HepG2 (cell line): ENCODE data around the gene ZBTB46. TPM values are rescaled to one million over a fixed set of nuclear protein-coding genes. Genes with fewer than 3 reads are reported as not detected.
A peak's percentile ranks its signal among the peaks of the same experiment; 100 is the strongest.

Source experiments
- GPN1 ChIP-seq: sonication (generic); formaldehyde crosslinking; IDR thresholded peaks from 2 replicates; pipeline ENCODE4 v1.5.1; 2020; ENCODE audit warnings: missing genetic modification reagents, borderline replicate concordance
- KLF11 ChIP-seq: IDR thresholded peaks from 2 replicates; pipeline ENCODE4 v1.6.1; 2016; ENCODE audit warnings: missing compliant biosample characterization
- KLF12 ChIP-seq: sonication (generic); formaldehyde crosslinking; IDR thresholded peaks from 2 replicates; pipeline ENCODE4 v1.4.0; 2020; ENCODE audit warnings: missing genetic modification reagents, borderline replicate concordance
- KLF13 ChIP-seq: sonication (generic); formaldehyde crosslinking; IDR thresholded peaks from 2 replicates; pipeline ENCODE4 v1.4.0; 2020; ENCODE audit warnings: mild to moderate bottlenecking, missing genetic modification reagents
- NR2F2 ChIP-seq: IDR thresholded peaks from 2 replicates; pipeline ENCODE4 v1.6.1; 2012; ENCODE audit warnings: low read depth, inconsistent platforms, borderline replicate concordance
- PHF8 ChIP-seq: sonication (generic); formaldehyde crosslinking; IDR thresholded peaks from 2 replicates; pipeline ENCODE4 v1.5.0; 2020; ENCODE audit warnings: missing genetic modification reagents
- PPARG ChIP-seq: conservative IDR thresholded peaks from 2 replicates; pipeline ENCODE4 v1.6.1; 2016; ENCODE audit warnings: missing biosample characterization, missing genetic modification reagents
- REXO4 ChIP-seq: sonication (generic); formaldehyde crosslinking; IDR thresholded peaks from 2 replicates; pipeline ENCODE4 v1.8.0; 2022; ENCODE audit warnings: missing genetic modification reagents, mild to moderate bottlenecking, borderline replicate concordance
- SMARCC2 ChIP-seq: fragments of 450-650 bp; IDR thresholded peaks from 2 replicates; pipeline ENCODE4 v1.6.1; 2017; ENCODE audit warnings: antibody characterized with exemption, mild to moderate bottlenecking
- SMARCE1 ChIP-seq: fragments of 450-650 bp; IDR thresholded peaks from 2 replicates; pipeline ENCODE4 v1.6.1; 2017; ENCODE audit warnings: borderline replicate concordance
- TCF12 ChIP-seq, 2 experiments: fragments of 450-650 bp in 1 of 2; sonication (generic) in 1 of 2; formaldehyde crosslinking in 1 of 2; IDR thresholded peaks; 2 replicates each; pipeline versions ENCODE4 v1.6.1 to v1.8.0; 2017 to 2022; ENCODE audit warnings: antibody characterized with exemption in 1 of 2, mild to moderate bottlenecking in 1 of 2, missing genetic modification reagents in 1 of 2, moderate library complexity in 1 of 2
- TSC22D2 ChIP-seq: sonication (generic); formaldehyde crosslinking; IDR thresholded peaks from 2 replicates; pipeline ENCODE4 v1.5.1; 2020; ENCODE audit warnings: missing genetic modification reagents, mild to moderate bottlenecking, borderline replicate concordance
- YEATS4 ChIP-seq: sonication (generic); formaldehyde crosslinking; IDR thresholded peaks from 2 replicates; pipeline ENCODE4 v1.4.0; 2020; ENCODE audit warnings: missing genetic modification reagents, borderline replicate concordance
- ZBTB21 ChIP-seq: sonication (generic); formaldehyde crosslinking; IDR thresholded peaks from 2 replicates; pipeline ENCODE4 v1.4.0; 2020; ENCODE audit warnings: missing genetic modification reagents
- ZNF12 ChIP-seq: sonication (generic); formaldehyde crosslinking; IDR thresholded peaks from 2 replicates; pipeline ENCODE4 v1.5.0; 2020; ENCODE audit warnings: missing genetic modification reagents
- ZNF282 ChIP-seq: fragments of 450-650 bp; IDR thresholded peaks from 2 replicates; pipeline ENCODE4 v1.6.1; 2018; ENCODE audit not compliant: partially characterized antibody
- ZNF660 ChIP-seq: sonication (generic); formaldehyde crosslinking; IDR thresholded peaks from 2 replicates; pipeline ENCODE4 v1.5.1; 2020; ENCODE audit warnings: mild to moderate bottlenecking, low read depth, missing genetic modification reagents, borderline replicate concordance
- polyA plus RNA-seq, 8 experiments: library from polyadenylated mRNA; depleted of rRNA in 3 of 8; stranded (reverse) in 7 of 8; unstranded in 1 of 8; fragments of >200 nt; fragmentation: Illumina TruSeq in 4 of 8; extraction: Trizol in 4 of 8; gene quantifications; 2 replicates each; pipeline versions ENCODE4 v1.2.1 to v1.2.3, GENCODE V29; 2011 to 2016; ENCODE audit warnings: low read depth in 4 of 8, missing spikeins in 1 of 8, mixed read lengths in 1 of 8; ENCODE audit not compliant: insufficient read depth in 1 of 8
- total RNA-seq, 5 experiments: library from RNA; depleted of rRNA; stranded (reverse); fragments of >200 nt; fragmentation: Illumina TruSeq; extraction: Trizol; gene quantifications; 2 replicates each; pipeline ENCODE4 v1.2.3, GENCODE V29; 2016; ENCODE audit warnings: low read depth in 1 of 5
- TF ChIP-seq, protein P1 (sequence below): sonication (generic); formaldehyde crosslinking; IDR thresholded peaks from 2 replicates; pipeline ENCODE4 v1.8.0; 2023; ENCODE audit warnings: mild to moderate bottlenecking, missing genetic modification reagents
- TF ChIP-seq, protein P2 (sequence below): sonication (generic); formaldehyde crosslinking; IDR thresholded peaks from 2 replicates; pipeline ENCODE4 v1.5.0; 2020; ENCODE audit warnings: missing genetic modification reagents
- TF ChIP-seq, protein P3 (sequence below): sonication (generic); formaldehyde crosslinking; IDR thresholded peaks from 2 replicates; pipeline ENCODE4 v1.4.0; 2020; ENCODE audit warnings: missing genetic modification reagents, borderline replicate concordance
- TF ChIP-seq, protein P4 (sequence below): sonication (generic); formaldehyde crosslinking; IDR thresholded peaks from 2 replicates; pipeline ENCODE4 v1.9.0; 2022; ENCODE audit warnings: low read depth, missing genetic modification reagents
- TF ChIP-seq, protein P5 (sequence below): sonication (generic); formaldehyde crosslinking; conservative IDR thresholded peaks from 2 replicates; pipeline ENCODE4 v1.8.0; 2022; ENCODE audit warnings: mild to moderate bottlenecking, moderate library complexity, missing genetic modification reagents

Gene ZBTB46
- total and polyA plus RNA-seq, 2 of the 13 experiments (the other 11 are each of a cell fraction or from before 2014, with no cell fraction given), result 1.6 to 13.5 TPM

DNA sequence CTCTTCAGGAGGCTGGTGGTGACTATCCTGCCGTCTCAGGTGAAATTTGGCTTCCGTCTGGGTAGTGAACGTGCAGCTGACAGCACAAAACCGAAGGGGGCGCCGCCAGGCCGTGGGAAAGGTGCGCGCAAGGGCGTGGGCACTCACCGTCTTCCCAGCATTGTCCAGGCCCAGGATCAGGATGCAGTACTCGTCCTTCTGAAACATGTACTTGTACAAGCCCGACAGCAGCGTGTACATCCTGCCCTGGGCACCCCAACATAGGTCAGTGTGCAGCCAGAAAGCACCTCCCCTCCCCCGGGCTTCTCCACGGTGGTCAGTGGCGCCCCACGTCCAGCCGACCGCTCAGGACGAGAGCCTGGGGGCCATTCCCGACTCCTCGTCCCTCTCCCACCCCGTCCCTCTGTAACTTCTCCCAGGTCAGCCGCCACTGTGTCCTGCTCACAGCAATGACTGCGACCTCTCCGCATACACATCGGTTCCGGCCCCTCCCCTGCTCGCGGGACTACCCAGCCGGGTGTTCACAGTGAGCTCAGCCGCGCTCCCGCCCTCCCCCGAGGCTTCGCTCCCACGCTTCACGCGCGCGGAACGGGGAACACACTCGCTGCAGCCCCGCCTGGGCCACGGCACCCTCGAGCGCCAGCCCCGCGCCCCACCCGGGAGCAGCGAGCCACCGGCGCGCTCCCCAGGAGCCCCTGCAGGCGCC is 124.1 kb downstream of the ZBTB46 start (continued):
- TF ChIP-seq, protein P1, sequence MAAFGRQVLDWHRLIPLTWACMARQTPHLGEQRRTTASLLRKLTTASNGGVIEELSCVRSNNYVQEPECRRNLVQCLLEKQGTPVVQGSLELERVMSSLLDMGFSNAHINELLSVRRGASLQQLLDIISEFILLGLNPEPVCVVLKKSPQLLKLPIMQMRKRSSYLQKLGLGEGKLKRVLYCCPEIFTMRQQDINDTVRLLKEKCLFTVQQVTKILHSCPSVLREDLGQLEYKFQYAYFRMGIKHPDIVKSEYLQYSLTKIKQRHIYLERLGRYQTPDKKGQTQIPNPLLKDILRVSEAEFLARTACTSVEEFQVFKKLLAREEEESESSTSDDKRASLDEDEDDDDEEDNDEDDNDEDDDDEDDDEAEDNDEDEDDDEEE (CRISPR knock-in tag), result peak; percentile 81; the same call in 1 of the 2 replicates
- TF ChIP-seq GPN1 (no peak), ZNF282 (no peak), PPARG (peak; percentile 37; the same call in 1 of the 2 replicates), KLF13 (CRISPR knock-in tag) (no peak), TSC22D2 (CRISPR knock-in tag) (0 out of 2 replicates have a peak, but pooled peaks have one; percentile 60), KLF12 (CRISPR knock-in tag) (peak; percentile 89; the same call in 1 of the 2 replicates), ZNF12 (CRISPR knock-in tag) (peak; percentile 26; the same call in 1 of the 2 replicates), NR2F2 (no peak), PHF8 (no peak), SMARCC2 (no peak), TCF12 (IDR thresholded peaks at IDR 0.05) (no peak), TCF12 (CRISPR knock-in tag; IDR thresholded peaks at IDR 0.05) (no peak; the same call in 1 of the 2 replicates), KLF11 (CRISPR knock-in tag) (peak; percentile 66; the same call in 1 of the 2 replicates), ZNF660 (no peak), ZBTB21 (no peak), SMARCE1 (no peak), YEATS4 (CRISPR knock-in tag) (no peak), REXO4 (no peak)
- TF ChIP-seq, protein P2, sequence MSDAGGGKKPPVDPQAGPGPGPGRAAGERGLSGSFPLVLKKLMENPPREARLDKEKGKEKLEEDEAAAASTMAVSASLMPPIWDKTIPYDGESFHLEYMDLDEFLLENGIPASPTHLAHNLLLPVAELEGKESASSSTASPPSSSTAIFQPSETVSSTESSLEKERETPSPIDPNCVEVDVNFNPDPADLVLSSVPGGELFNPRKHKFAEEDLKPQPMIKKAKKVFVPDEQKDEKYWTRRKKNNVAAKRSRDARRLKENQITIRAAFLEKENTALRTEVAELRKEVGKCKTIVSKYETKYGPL (CRISPR knock-in tag), result no peak
- TF ChIP-seq, protein P3, sequence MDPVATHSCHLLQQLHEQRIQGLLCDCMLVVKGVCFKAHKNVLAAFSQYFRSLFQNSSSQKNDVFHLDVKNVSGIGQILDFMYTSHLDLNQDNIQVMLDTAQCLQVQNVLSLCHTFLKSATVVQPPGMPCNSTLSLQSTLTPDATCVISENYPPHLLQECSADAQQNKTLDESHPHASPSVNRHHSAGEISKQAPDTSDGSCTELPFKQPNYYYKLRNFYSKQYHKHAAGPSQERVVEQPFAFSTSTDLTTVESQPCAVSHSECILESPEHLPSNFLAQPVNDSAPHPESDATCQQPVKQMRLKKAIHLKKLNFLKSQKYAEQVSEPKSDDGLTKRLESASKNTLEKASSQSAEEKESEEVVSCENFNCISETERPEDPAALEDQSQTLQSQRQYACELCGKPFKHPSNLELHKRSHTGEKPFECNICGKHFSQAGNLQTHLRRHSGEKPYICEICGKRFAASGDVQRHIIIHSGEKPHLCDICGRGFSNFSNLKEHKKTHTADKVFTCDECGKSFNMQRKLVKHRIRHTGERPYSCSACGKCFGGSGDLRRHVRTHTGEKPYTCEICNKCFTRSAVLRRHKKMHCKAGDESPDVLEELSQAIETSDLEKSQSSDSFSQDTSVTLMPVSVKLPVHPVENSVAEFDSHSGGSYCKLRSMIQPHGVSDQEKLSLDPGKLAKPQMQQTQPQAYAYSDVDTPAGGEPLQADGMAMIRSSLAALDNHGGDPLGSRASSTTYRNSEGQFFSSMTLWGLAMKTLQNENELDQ (CRISPR knock-in tag), result no peak; the same call in 1 of the 2 replicates
- TF ChIP-seq, protein P4, sequence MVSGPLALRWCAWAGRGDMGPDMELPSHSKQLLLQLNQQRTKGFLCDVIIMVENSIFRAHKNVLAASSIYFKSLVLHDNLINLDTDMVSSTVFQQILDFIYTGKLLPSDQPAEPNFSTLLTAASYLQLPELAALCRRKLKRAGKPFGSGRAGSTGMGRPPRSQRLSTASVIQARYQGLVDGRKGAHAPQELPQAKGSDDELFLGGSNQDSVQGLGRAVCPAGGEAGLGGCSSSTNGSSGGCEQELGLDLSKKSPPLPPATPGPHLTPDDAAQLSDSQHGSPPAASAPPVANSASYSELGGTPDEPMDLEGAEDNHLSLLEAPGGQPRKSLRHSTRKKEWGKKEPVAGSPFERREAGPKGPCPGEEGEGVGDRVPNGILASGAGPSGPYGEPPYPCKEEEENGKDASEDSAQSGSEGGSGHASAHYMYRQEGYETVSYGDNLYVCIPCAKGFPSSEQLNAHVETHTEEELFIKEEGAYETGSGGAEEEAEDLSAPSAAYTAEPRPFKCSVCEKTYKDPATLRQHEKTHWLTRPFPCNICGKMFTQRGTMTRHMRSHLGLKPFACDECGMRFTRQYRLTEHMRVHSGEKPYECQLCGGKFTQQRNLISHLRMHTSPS, result peak; percentile 57; the same call in 1 of the 2 replicates
- TF ChIP-seq, protein P5, sequence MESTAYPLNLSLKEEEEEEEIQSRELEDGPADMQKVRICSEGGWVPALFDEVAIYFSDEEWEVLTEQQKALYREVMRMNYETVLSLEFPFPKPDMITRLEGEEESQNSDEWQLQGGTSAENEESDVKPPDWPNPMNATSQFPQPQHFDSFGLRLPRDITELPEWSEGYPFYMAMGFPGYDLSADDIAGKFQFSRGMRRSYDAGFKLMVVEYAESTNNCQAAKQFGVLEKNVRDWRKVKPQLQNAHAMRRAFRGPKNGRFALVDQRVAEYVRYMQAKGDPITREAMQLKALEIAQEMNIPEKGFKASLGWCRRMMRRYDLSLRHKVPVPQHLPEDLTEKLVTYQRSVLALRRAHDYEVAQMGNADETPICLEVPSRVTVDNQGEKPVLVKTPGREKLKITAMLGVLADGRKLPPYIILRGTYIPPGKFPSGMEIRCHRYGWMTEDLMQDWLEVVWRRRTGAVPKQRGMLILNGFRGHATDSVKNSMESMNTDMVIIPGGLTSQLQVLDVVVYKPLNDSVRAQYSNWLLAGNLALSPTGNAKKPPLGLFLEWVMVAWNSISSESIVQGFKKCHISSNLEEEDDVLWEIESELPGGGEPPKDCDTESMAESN, result no peak
